Gastrocnemius medialis (tissue), 4 donors: ENCODE results near the gene HMCN2.

Experiments used
- POLR2A ChIP-seq, 2 donors: fragments of 450-650 bp; IDR thresholded peaks; one replicate each; pipeline ENCODE4 v1.6.1; 2017; ENCODE audit warnings: antibody characterized with exemption in 2 of 2, mild to moderate bottlenecking in 2 of 2, moderate library complexity in 2 of 2
- TF ChIP-seq, protein P1 (sequence below), 5 experiments: fragments of 450-650 bp in 3 of 5; fragments of 200-600 bp in 2 of 5; sonication (generic) in 2 of 5; IDR thresholded peaks in 4 of 5; conservative IDR thresholded peaks in 1 of 5; 1 replicate in 4 of 5; 2 replicates in 1 of 5; pipeline ENCODE4 v1.5.1; 2016 to 2019; ENCODE audit warnings: antibody characterized with exemption in 5 of 5, mild to moderate bottlenecking in 3 of 5, moderate library complexity in 3 of 5

DNA sequence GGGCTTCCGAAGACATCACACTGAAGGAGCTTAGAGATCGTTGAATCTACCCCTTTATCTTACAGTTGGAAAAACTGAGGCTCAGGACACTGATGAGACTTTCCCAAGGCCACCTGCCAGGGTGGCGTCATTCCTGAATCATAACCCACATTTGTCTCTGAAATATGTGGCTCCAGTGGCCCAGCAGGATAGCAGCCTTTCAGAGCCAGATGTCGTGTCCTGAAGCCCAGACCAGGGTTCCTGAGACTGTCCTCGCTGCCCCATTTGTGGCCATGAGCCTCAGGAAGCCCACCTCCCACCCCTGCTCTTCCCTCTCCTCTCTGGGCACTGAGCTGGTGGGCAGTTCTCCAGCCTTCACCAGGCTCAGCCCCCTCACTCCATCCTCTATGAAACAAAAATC, 2.4 kb downstream of the HMCN2 start:
- TF ChIP-seq, protein P1, sequence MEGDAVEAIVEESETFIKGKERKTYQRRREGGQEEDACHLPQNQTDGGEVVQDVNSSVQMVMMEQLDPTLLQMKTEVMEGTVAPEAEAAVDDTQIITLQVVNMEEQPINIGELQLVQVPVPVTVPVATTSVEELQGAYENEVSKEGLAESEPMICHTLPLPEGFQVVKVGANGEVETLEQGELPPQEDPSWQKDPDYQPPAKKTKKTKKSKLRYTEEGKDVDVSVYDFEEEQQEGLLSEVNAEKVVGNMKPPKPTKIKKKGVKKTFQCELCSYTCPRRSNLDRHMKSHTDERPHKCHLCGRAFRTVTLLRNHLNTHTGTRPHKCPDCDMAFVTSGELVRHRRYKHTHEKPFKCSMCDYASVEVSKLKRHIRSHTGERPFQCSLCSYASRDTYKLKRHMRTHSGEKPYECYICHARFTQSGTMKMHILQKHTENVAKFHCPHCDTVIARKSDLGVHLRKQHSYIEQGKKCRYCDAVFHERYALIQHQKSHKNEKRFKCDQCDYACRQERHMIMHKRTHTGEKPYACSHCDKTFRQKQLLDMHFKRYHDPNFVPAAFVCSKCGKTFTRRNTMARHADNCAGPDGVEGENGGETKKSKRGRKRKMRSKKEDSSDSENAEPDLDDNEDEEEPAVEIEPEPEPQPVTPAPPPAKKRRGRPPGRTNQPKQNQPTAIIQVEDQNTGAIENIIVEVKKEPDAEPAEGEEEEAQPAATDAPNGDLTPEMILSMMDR (IDR thresholded peaks at IDR 0.05 in 4 of 5, conservative IDR thresholded peaks at IDR 0.05 in 1 of 5), result no peak
- TF ChIP-seq POLR2A (IDR thresholded peaks at IDR 0.05), result no peak
